ENCODE data around the gene TUBGCP4.

TUBGCP4 gene

GRCh38 chr15:43402255-43402654, 31.4 kb downstream of the TUBGCP4 start:
- DNase-seq (ENCODE audit: insufficient read length, low spot score) (no peak), FAIRE-seq (no peak)

- FAIRE-seq: no peak
- DNase-seq (ENCODE audit: insufficient read length, low spot score): no peak
Measured at GRCh38 chr15:43403616-43404015, 32.7 kb downstream of the TUBGCP4 start.

- FAIRE-seq (no peak), DNase-seq (ENCODE audit: insufficient read length, low spot score) (no peak)
Measured at GRCh38 chr15:43404130-43404529, 33.2 kb downstream of the TUBGCP4 start.

GRCh38 chr15:43406189-43406588, 35.3 kb downstream of the TUBGCP4 start:
- FAIRE-seq (no peak), DNase-seq (ENCODE audit: insufficient read length, low spot score) (no peak)

GRCh38 chr15:43406808-43407207, 35.9 kb downstream of the TUBGCP4 start:
- FAIRE-seq: no peak

GRCh38 chr15:43408789-43409188, 37.9 kb downstream of the TUBGCP4 start:
- DNase-seq (ENCODE audit: insufficient read length, low spot score): no peak

More at GRCh38 chr15:43406808-43407207, 35.9 kb downstream of the TUBGCP4 start:
- DNase-seq (ENCODE audit: insufficient read length, low spot score): no peak

GRCh38 chr15:43410572-43411214, 39.8 kb downstream of the TUBGCP4 start:
- DNase-seq (ENCODE audit: insufficient read length, low spot score) (no peak), FAIRE-seq (no peak)

More at GRCh38 chr15:43408789-43409188, 37.9 kb downstream of the TUBGCP4 start:
- FAIRE-seq: no peak

- no peak for DNase-seq (ENCODE audit: insufficient read length, low spot score)
- FAIRE-seq: no peak
Measured at GRCh38 chr15:43412096-43412495, 41.2 kb downstream of the TUBGCP4 start.

- DNase-seq (ENCODE audit: insufficient read length, low spot score): no peak
- FAIRE-seq: no peak
Measured at GRCh38 chr15:43414196-43414595, 43.3 kb downstream of the TUBGCP4 start.

GRCh38 chr15:43420435-43420834, 49.5 kb downstream of the TUBGCP4 start:
- FAIRE-seq: no peak
- no peak for DNase-seq (ENCODE audit: insufficient read length, low spot score)

GRCh38 chr15:43420876-43421275, 50.0 kb downstream of the TUBGCP4 start:
- FAIRE-seq (no peak), DNase-seq (ENCODE audit: insufficient read length, low spot score) (no peak)

- DNase-seq (ENCODE audit: insufficient read length, low spot score) (no peak), FAIRE-seq (no peak)
Measured at GRCh38 chr15:43423793-43424192, 52.9 kb downstream of the TUBGCP4 start.

GRCh38 chr15:43429687-43430086, 58.8 kb downstream of the TUBGCP4 start:
- FAIRE-seq: no peak
- DNase-seq (ENCODE audit: insufficient read length, low spot score): no peak

- no peak for DNase-seq (ENCODE audit: insufficient read length, low spot score)
- FAIRE-seq: no peak
Measured at GRCh38 chr15:43433165-43433564, 62.3 kb downstream of the TUBGCP4 start.

GRCh38 chr15:43433661-43434303, 62.9 kb downstream of the TUBGCP4 start:
- no peak for FAIRE-seq

GRCh38 chr15:43434446-43434845, 63.5 kb downstream of the TUBGCP4 start:
- FAIRE-seq (no peak), DNase-seq (ENCODE audit: insufficient read length, low spot score) (no peak)

More at GRCh38 chr15:43433661-43434303, 62.9 kb downstream of the TUBGCP4 start:
- DNase-seq (ENCODE audit: insufficient read length, low spot score): no peak

GRCh38 chr15:43436395-43436794, 65.5 kb downstream of the TUBGCP4 start:
- no peak for FAIRE-seq
- DNase-seq (ENCODE audit: insufficient read length, low spot score): no peak

- FAIRE-seq: no peak
- DNase-seq (ENCODE audit: insufficient read length, low spot score): no peak
Measured at GRCh38 chr15:43439268-43439667, 68.4 kb downstream of the TUBGCP4 start.

GRCh38 chr15:43440721-43441281, 69.9 kb downstream of the TUBGCP4 start:
- DNase-seq (ENCODE audit: insufficient read length, low spot score) (no peak), FAIRE-seq (no peak)

GRCh38 chr15:43441316-43441715, 70.4 kb downstream of the TUBGCP4 start:
- FAIRE-seq (no peak), DNase-seq (ENCODE audit: insufficient read length, low spot score) (no peak)

GRCh38 chr15:43446344-43446743, 75.4 kb downstream of the TUBGCP4 start:
- no peak for DNase-seq (ENCODE audit: insufficient read length, low spot score)
- FAIRE-seq: no peak

GRCh38 chr15:43449981-43450380, 79.1 kb downstream of the TUBGCP4 start:
- FAIRE-seq: peak; percentile 60
- no peak for DNase-seq (ENCODE audit: insufficient read length, low spot score)

Measured in GM19239 (cell line).